ENCODE results near the gene IBSP.
A peak's percentile ranks its signal among the peaks of the same experiment; 100 is the strongest.

Gene IBSP, protein sequence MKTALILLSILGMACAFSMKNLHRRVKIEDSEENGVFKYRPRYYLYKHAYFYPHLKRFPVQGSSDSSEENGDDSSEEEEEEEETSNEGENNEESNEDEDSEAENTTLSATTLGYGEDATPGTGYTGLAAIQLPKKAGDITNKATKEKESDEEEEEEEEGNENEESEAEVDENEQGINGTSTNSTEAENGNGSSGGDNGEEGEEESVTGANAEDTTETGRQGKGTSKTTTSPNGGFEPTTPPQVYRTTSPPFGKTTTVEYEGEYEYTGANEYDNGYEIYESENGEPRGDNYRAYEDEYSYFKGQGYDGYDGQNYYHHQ

GRCh38 chr4:87799301-87800113, at the start of gene IBSP:
Gene IBSP (plus strand): TSS chr4:87799554. CDS start chr4:87802362, 2,808 bp downstream.
- DNase-seq, result no peak

- no peak for DNase-seq
Measured at GRCh38 chr4:87749883-87750282, 49.5 kb upstream of the IBSP start.

DNA sequence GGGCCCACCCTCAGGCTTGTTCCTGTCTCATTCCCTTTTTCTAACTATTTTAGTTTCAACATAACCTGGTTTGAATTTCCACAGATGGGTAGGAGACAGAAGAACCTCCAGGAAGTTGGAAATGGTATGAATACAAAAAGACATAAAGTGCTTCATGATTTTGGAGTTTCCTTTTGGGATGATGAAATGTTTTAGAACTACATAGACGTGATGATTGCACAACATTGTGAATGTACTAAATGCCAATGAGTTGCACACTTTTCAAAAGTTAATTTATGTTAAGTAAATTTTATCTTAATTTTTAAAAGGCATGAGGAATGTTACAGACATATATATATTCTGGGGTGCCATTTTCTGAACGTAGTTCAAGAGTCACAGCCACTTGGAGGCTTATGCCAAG, 41.1 kb upstream of the IBSP start:
- DNase-seq, result no peak

DNA sequence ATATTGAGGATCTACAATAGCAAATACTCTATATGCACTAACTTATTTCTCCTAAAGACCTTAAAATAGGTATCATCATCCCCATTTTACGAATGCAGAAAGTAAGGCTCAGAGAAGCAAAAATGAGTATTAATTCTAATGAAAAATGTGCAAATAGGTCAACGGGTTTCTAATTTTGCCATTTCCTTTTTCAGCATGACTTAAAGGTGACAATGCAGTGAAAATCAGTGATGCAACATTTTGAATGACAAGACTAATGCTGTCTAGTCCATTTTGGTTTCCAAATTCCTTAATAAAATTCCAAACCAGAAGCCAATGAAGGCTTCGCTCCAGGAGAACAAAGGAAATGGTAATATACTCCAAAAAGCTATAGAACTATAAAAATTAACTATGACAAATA, 37.0 kb upstream of the IBSP start:
- no peak for DNase-seq

DNA sequence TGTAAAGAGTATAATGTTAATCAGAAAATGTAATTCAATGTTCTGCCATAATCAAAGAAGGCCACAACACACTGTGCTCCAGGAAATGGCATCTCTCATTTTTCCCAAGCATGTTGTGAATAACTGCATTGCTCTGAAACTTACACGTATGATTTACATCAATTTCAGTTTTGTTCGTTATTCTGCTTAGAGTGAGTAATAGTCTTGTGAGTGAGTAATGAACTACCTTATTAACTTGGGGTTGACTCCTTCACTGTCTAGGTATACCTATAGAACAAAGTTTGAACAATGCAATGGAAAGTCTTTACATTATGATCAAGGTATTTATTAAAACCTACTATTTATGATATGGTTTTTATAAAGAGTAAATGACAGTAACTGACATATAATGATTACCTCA, 17.8 kb upstream of the IBSP start:
- no peak for DNase-seq

DNA sequence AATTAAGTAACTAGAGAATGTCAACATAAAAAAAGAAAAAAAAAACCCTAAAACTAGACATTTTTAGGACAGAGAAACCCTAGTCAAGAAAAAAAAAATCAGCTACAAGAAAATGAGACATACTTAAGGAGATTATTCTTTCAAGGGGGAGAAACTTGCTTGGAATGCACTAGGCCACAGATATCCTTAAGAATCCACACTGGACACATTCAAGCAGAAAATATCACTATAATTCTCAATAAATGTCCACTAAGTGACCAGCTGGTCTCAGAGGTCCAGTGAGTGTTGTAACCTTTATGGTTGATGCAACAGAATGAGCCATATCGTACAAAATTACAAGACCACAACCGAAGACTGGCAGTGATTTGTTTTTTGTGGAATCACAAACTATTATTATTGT, 15.6 kb upstream of the IBSP start:
- no peak for DNase-seq

DNA sequence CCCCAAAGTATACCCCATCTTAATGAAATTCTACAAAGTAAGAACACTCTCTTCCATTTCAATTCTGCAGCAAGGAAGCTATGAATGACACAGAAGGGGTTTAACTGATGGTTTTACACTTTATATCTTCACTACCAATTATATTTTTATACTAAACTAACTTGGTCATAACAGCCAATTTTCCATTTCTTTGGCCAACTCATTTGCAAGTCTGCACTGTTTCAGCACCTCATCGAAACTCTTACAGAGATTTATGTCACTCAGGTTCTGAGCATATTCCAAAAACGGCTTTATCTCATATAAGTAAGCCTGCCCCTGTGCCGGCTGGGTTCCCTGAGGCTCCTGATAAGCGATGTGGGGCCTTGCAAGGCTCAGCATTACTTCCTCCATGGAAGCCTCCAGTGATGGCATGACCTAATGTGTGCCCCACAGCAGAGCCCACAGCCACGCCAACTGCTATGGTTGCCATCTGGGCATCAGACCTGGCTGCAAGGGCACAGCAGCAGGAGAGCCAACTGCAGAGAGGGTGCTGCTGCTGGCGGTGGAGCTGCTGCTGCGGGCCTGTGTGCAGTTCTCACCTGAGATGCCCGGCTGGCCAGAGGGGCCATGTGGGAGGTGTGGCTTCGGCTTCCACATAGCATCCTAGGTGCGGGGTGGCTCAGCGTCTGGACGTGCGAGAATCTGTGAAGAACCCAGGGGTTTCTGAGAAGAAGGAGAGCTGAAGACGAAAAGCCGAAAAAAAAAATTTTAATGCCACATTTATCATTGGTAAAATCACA, 13.4 kb upstream of the IBSP start:
- DNase-seq, result no peak

DNA sequence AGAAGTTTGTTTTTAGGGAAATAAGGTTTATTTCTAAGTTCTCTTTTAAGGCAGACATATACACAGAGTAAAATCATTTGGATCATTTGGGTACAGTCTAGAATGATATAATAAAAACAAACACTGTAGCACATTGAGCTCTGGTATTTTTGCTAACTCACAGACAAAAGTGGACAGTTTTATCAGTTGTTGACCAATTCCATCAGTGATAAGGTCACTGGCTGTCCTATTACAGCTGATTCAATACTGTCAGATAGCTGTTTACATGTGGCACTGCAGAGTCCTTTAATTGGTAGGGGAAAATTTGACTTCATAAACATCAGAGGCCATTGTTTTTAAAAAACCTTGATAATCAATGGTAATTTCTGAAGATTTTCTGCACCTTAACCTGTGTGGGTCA, 3.5 kb downstream of the IBSP start:
- DNase-seq, result no peak

DNA sequence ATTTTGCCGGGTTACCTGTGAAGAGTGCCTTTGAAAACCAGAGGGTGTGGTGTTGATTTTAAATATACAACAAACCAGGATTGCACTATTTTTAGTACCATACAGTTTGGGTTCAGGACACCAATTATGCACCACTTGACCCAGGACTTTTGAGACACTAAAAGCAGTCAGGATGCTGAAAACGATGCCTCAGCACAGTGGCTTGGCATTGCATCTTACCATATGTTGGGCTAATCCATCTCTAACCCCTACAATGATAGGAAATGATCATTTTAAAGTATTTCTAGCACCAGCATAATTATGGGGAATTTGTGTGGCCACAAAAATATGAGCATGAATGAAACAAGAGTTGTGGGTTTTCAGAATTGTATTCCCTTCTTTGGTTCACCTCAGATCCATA, 4.1 kb downstream of the IBSP start:
- no peak for DNase-seq

DNA sequence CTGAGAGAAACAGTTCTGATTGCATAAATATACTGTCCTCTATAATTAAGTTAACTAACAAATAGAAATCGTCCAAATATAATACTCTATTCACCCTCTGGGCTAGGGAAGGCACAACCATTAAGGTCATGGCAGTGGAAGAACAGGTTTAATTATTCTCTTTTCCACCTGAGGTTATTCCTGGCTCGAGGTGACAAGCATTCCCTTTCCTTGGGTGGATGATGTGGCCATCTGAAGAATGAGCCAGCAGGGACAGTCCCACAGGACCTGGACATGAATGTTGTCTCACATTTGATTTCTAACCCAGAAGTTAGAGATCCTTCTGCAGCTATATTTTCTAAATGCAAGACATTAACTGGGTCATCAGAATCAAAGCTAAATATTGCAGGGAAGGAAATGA, 5.5 kb downstream of the IBSP start:
- DNase-seq, result no peak

DNA sequence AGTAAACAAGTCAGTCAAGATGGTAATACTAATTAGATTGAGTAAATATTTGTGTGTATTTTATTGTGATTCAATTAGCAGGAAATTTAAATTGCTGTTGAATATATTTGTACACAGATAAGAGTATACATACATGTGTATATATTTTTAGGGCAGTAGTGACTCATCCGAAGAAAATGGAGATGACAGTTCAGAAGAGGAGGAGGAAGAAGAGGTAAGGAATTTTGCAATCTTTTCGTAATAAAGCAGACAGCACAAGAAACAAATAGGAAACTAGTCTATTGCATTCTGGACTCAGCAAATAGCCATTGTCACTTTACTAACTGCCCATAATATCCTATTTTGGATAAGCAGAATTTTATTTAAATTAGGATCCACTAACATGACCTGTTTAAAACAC, 6.6 kb downstream of the IBSP start:
- DNase-seq, result peak; percentile 56

GRCh38 chr4:87806520-87806919, 7.2 kb downstream of the IBSP start:
- peak; percentile 46 for DNase-seq

- DNase-seq, result no peak
Measured at GRCh38 chr4:87807402-87807801, 8.0 kb downstream of the IBSP start.

DNA sequence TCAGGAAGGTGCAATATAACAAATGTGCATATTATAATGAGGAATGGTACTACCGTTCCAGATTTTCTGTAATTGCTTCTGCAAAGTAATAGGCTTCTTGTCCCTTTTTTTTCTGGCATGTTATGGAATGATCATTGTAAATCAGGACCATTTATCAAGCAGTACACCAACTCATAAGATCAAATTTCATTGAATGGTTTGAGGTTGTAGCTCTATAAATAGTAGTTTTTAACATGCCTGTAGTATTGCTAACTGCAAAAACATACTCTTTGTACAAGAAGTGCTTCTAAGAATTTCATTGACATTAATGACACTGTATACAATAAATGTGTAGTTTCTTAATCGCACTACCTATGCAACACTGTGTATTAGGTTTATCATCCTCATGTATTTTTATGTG, 12.6 kb downstream of the IBSP start:
- DNase-seq, result no peak

DNA sequence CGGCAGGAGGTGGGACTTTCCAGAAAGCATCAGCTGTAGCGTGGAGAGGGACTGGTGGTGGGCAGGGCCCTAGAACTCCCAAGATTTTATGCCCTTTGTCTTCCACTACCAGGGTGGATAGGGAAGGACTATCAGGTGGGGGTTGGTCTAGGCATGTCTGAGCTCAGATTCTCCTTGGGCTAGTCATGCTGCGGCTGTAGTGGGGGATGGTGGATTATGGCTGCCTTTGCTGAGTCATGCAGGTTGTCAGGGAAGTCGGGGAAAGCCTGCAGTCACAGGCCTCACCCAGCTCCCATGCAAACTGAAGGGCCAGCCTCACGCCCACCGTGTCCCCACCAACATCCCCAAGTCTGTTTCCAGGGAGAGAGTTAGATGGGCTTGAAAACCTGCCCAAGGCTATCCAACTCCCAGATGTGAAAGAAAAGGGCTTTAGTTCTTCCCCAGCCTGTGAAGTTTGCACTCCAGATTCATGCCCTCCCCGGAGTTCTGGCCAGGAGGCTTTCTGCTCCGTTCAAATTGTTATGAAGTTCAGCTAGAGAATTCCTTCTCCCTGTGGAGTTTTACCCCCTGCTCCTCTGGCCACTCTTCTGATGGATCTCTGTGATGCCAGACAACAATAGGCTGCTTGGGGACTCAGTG, 20.0 kb downstream of the IBSP start:
- peak; percentile 80 for DNase-seq

GRCh38 chr4:87823200-87823599, 23.8 kb downstream of the IBSP start:
- no peak for DNase-seq

GRCh38 chr4:87823724-87824123, 24.4 kb downstream of the IBSP start:
- DNase-seq, result no peak

DNA sequence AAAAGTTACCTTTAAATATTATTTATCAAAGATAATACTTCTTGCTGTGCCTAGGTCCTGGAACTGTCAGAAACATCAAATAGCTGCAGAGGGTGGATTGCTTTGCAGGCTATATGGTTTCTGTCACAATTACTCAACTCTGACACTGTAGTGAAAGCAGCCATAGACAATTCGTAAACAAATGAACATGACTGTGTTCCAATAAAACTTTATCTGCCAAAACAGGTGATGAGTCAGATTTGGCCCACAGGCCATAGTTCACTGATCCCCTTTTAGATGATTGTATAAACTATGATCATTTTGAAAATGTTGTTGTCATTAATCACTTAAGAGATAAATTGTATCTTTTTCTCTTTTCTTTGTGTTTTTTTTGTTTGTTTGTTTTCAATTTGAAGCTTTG, 25.0 kb downstream of the IBSP start:
- no peak for DNase-seq

DNA sequence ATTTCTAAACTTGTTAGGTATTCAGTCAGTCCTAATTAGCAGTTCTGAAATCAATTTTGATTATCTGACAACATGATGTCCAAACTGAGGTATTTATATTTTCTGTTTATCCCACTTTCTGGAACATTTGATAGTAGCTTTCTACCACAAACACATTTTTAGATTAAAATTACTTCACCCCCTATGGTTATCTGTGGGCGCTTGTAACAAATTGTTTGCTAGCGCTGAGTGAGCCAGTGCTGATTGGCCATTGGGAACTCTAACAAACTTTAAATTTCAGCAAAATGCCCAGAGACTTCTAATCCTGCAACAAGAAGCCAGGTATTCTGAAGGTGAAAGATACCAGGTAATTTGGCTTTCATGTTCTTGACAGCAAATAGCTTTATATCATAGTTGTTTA, 33.3 kb downstream of the IBSP start, which contains the start of gene MEPE:
Gene MEPE, plus strand, starts transcription at position 301 of the 400 bp plus-strand sequence. CDS start 1,746 bp downstream, outside the sequence.
- DNase-seq, result no peak

- DNase-seq, result no peak
Measured at GRCh38 chr4:87834401-87834800, 35.0 kb downstream of the IBSP start.

- no peak for DNase-seq
Measured at GRCh38 chr4:87835197-87835596, 35.8 kb downstream of the IBSP start.

DNA sequence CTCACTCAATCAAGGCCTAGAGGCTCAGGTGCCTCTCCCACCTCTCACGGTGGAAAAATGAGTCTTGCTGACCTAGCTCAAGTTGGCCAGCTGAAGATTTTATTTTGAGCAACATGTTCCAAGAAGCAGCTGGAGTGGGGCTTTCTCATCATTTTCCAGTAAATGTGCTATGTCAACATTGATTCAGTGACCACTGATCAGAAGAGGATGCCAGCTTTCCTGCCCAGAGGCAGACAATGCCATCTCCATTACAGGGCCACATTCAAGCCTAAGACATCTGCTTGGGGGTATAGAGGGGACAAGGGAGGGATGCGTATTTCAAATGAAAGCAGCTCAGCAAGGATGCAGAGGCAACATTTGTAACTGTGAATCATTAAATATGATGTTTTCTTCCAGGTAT, 36.4 kb downstream of the IBSP start:
- no peak for DNase-seq

DNA sequence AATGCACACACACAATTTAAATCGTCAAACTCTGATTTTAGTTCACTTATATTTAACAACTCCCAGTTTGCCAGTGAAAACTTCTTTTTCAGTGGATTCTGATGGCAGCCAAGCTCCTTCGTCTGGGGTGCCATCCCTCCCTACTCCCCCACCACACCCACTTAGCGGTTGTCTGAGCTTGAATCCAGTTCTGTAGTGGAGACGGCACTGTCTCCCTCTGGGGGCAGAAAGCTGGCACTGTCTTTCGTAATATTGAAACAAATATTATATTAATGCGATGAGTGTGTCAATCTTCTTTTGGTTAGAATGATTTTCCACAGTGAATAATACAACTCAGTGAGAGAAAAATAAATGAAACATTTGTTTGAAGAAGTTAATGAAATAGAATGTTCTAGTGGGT, 38.9 kb downstream of the IBSP start:
- no peak for DNase-seq

Data from NCI-H226 (cell line).